ENCODE measurements around the gene CNTNAP2.

GRCh38 chr7:146791344-146792285, 675.0 kb downstream of the CNTNAP2 start:
- no peak for TF ChIP-seq POLR2A (IDR thresholded peaks at IDR 0.05)
- no peak for TF ChIP-seq EP300 (IDR thresholded peaks at IDR 0.05)
- no peak for TF ChIP-seq CTCF (IDR thresholded peaks at IDR 0.05)
